ENCODE measurements around the gene MAIP1. TPM values are rescaled to one million over a fixed set of nuclear protein-coding genes. Genes with fewer than 3 reads are reported as not detected.

MAIP1 gene
- total and polyA plus RNA-seq, 2 donors (not counting 3 experiments of a cell fraction or from before 2014, with no cell fraction given), result 12.0 to 17.7 TPM

DNA sequence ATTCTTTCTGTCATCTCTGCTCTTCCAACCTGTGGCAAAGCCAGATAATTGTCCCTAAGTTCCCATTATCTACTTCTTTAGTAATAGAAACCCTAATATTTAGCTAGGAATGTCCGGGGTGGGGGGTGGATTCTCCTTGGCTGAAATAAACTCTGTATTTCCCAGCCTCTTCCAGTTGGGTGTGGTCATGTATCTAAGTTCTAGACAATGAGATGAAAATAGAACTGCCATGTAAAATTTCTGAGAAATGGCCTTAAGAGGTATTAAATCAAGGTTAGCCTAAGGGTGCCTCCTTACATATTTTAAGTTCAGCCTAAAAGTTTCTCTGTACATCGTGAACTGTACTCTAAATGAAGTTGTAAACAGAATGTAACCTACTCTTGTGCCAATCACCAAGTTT lies 39.5 kb downstream of the MAIP1 start:
- H3K9me3 ChIP-seq (replicated peaks; ENCODE audit: control insufficient read depth, insufficient read depth, low read length), result no peaks in the 10 kb centered on the region
- no peaks in the 10 kb centered on the region for H3K4me1 ChIP-seq (ENCODE audit: control insufficient read depth, extremely low read depth, insufficient read depth, low read length)
- H3K9me1 ChIP-seq (replicated peaks; ENCODE audit: control insufficient read depth, extremely low read depth, insufficient read depth, low read length), result no peaks in the 10 kb centered on the region
- H2AFZ ChIP-seq (ENCODE audit: low read depth, low read length), result no peak overlapping the region
- POLR2A ChIA-PET, result no interaction called here
- no TSS peak for BruUV-seq (replicated peaks)
- no peak overlapping the region for H3K4me3 ChIP-seq (replicated peaks in 1 of 3; ENCODE audit: insufficient read depth in 1 of 3, low read depth in 1 of 3, low read length in 3 of 3)
- no peak overlapping the region for H3K27ac ChIP-seq (ENCODE audit: insufficient read depth, low read depth, low read length)
- H3K27me3 ChIP-seq (ENCODE audit: control insufficient read depth in 2 of 2, insufficient read depth in 2 of 2, low read length in 2 of 2), result peaks cover 7 to 14% of the 10 kb centered on the region in 2 experiments
- dilution Hi-C loops (cut with MboI; ENCODE audit: extremely low pct_ligation_motif_present, low sequenced_read_pairs), result no loop called here
- no peak for FAIRE-seq
- H3K4me2 ChIP-seq (ENCODE audit: insufficient read depth, low read length), result no peak overlapping the region
- intact Hi-C loops (cut with micrococcal nuclease), result no loop called here
- H3K79me2 ChIP-seq (ENCODE audit: control insufficient read depth, insufficient read depth, low read length), result no peaks in the 10 kb centered on the region
- TF ChIP-seq MYC (IDR thresholded peaks at IDR 0.05; ENCODE audit: low read depth, low read length) (no peak), JUN (IDR thresholded peaks at IDR 0.05; ENCODE audit: borderline replicate concordance, insufficient read depth, insufficient read length, low read depth) (no peak), POLR2AphosphoS5 (IDR thresholded peaks at IDR 0.05; ENCODE audit: insufficient read depth, low read depth, low read length) (no peak), FOS (IDR thresholded peaks at IDR 0.05; ENCODE audit: borderline replicate concordance, insufficient read depth, low read length) (no peak), POLR2A (IDR thresholded peaks at IDR 0.05; ENCODE audit: low read depth, low read length) (no peak), EZH2 (IDR thresholded peaks at IDR 0.05; ENCODE audit: borderline replicate concordance, low read depth, low read length, severe bottlenecking) (no peak)
- TF ChIP-seq, protein P1, sequence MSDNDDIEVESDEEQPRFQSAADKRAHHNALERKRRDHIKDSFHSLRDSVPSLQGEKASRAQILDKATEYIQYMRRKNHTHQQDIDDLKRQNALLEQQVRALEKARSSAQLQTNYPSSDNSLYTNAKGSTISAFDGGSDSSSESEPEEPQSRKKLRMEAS (IDR thresholded peaks at IDR 0.05; ENCODE audit: insufficient read depth, insufficient read length), result no peak
- no peak overlapping the region for H3K9ac ChIP-seq (replicated peaks; ENCODE audit: extremely low read depth, insufficient read depth, low read length)
- DNase-seq (ENCODE audit: low read depth, low spot score), result no peak
- H4K20me1 ChIP-seq (replicated peaks; ENCODE audit: control insufficient read depth, extremely low read depth, insufficient read depth, low read length), result no peaks in the 10 kb centered on the region
- no peaks in the 10 kb centered on the region for H3K36me3 ChIP-seq (ENCODE audit: control insufficient read depth in 2 of 2, extremely low read depth in 1 of 2, insufficient read depth in 2 of 2, low read length in 2 of 2)
- CTCF ChIA-PET, result no interaction called here

DNA sequence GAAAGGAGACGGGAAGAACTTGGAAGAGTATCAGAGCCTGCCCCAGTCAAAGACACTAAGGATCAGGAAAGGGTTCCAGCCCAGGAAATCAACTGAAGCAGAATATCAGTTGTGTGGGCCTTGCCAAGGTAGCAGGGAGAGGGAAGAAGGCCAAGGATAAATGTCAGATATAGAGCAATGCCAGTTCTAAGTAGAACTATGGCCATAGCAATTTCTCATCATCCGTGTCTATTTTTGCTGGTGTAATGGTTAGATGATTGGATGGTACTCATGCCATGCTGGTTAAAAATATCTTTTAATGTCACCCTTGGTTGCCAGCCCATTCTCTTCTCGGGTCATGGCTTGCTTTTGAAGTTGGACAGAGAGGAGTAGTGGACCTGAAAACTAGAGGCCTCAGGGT lies 41.9 kb downstream of the MAIP1 start:
- H3K4me1 ChIP-seq (ENCODE audit: control insufficient read depth, extremely low read depth, insufficient read depth, low read length), result no peaks in the 10 kb centered on the region
- DNase-seq (ENCODE audit: low read depth, low spot score) (no peak), FAIRE-seq (no peak)
- no peak overlapping the region for H2AFZ ChIP-seq (ENCODE audit: low read depth, low read length)
- H3K4me2 ChIP-seq (ENCODE audit: insufficient read depth, low read length), result no peak overlapping the region
- H3K4me3 ChIP-seq (replicated peaks in 1 of 3; ENCODE audit: insufficient read depth in 1 of 3, low read depth in 1 of 3, low read length in 3 of 3), result no peak overlapping the region
- H4K20me1 ChIP-seq (replicated peaks; ENCODE audit: control insufficient read depth, extremely low read depth, insufficient read depth, low read length), result no peaks in the 10 kb centered on the region
- H3K9me1 ChIP-seq (replicated peaks; ENCODE audit: control insufficient read depth, extremely low read depth, insufficient read depth, low read length), result no peaks in the 10 kb centered on the region
- intact Hi-C loops (cut with micrococcal nuclease) (no loop called here), dilution Hi-C loops (cut with MboI; ENCODE audit: extremely low pct_ligation_motif_present, low sequenced_read_pairs) (no loop called here)
- H3K36me3 ChIP-seq (ENCODE audit: control insufficient read depth in 2 of 2, extremely low read depth in 1 of 2, insufficient read depth in 2 of 2, low read length in 2 of 2), result no peaks in the 10 kb centered on the region
- no TSS peak for BruUV-seq (replicated peaks)
- H3K9me3 ChIP-seq (replicated peaks; ENCODE audit: control insufficient read depth, insufficient read depth, low read length), result no peaks in the 10 kb centered on the region
- TF ChIP-seq POLR2AphosphoS5 (IDR thresholded peaks at IDR 0.05; ENCODE audit: insufficient read depth, low read depth, low read length) (no peak), POLR2A (IDR thresholded peaks at IDR 0.05; ENCODE audit: low read depth, low read length) (no peak), JUN (IDR thresholded peaks at IDR 0.05; ENCODE audit: borderline replicate concordance, insufficient read depth, insufficient read length, low read depth) (no peak)
- TF ChIP-seq, protein P1 (IDR thresholded peaks at IDR 0.05; ENCODE audit: insufficient read depth, insufficient read length), result no peak
- ChIA-PET POLR2A (no interaction called here), CTCF (no interaction called here)
- no peaks in the 10 kb centered on the region for H3K79me2 ChIP-seq (ENCODE audit: control insufficient read depth, insufficient read depth, low read length)
- H3K27me3 ChIP-seq (ENCODE audit: control insufficient read depth in 2 of 2, insufficient read depth in 2 of 2, low read length in 2 of 2), result peaks cover 7 to 12% of the 10 kb centered on the region in 2 experiments
- H3K27ac ChIP-seq (ENCODE audit: insufficient read depth, low read depth, low read length), result no peak overlapping the region
- H3K9ac ChIP-seq (replicated peaks; ENCODE audit: extremely low read depth, insufficient read depth, low read length), result no peak overlapping the region

All from endothelial cell of umbilical vein (primary cell).